GM18517 (cell line): ENCODE data around the gene PLSCR1.
"Not testable (repeated sequence)": the region's sequence is repeated elsewhere in the genome, so short reads cannot be mapped to it uniquely, and the experiment has no call there.

ENCODE experiments used
- ATAC-seq: cut with Tn5 transposase; IDR thresholded peaks from one replicate; pipeline ENCODE4 v1.9.1; 2021; ENCODE audit warnings: mild to moderate bottlenecking, moderate library complexity; ENCODE audit not compliant: unreplicated experiment

PLSCR1 gene

GRCh38 chr3:146485297-146485696 is 59.1 kb downstream of the PLSCR1 start:
- no peak for ATAC-seq

- no peak for ATAC-seq
Observed at GRCh38 chr3:146476094-146476740, 68.2 kb downstream of the PLSCR1 start.

- ATAC-seq: not testable (repeated sequence)
Observed at GRCh38 chr3:146474976-146475375, 69.4 kb downstream of the PLSCR1 start.

GRCh38 chr3:146473726-146474125 is 70.7 kb downstream of the PLSCR1 start:
- ATAC-seq: no peak

GRCh38 chr3:146472611-146473010 is 71.8 kb downstream of the PLSCR1 start:
- no peak for ATAC-seq

- no peak for ATAC-seq
Observed at GRCh38 chr3:146471012-146471411, 73.4 kb downstream of the PLSCR1 start.

- ATAC-seq: no peak
Observed at GRCh38 chr3:146470425-146470990, 73.9 kb downstream of the PLSCR1 start.

- peak; percentile 99 for ATAC-seq
Observed at GRCh38 chr3:146469150-146470017, 75.0 kb downstream of the PLSCR1 start, which contains the start of gene PLSCR2. PLSCR2 (minus strand) TSS chr3:146469561; CDS start chr3:146459904, 9,657 bp downstream.

- ATAC-seq: no peak
Observed at GRCh38 chr3:146468671-146469149, 75.7 kb downstream of the PLSCR1 start.

- ATAC-seq: no peak
Observed at GRCh38 chr3:146468234-146468633, 76.2 kb downstream of the PLSCR1 start.

- ATAC-seq: no peak
Observed at GRCh38 chr3:146466604-146467003, 77.8 kb downstream of the PLSCR1 start.

GRCh38 chr3:146465693-146466465 is 78.5 kb downstream of the PLSCR1 start:
- no peak for ATAC-seq
